ENCODE measurements around the gene CASP8. TPM values are rescaled to one million over a fixed set of nuclear protein-coding genes. Genes with fewer than 3 reads are reported as not detected.

CASP8 gene
- total RNA-seq, 4 donors from 2014 or later, result 12.4 to 71.7 (median 15.6) TPM

GRCh38 chr2:201220102-201220570 lies 40.2 kb upstream of the CASP8 start:
- H3K4me3 ChIP-seq, result no peak overlapping the region
- 45 to 57% methylated on average over 4 of the region's 4 CpGs for WGBS, 2 donors
- H3K36me3 ChIP-seq, result peaks cover 0 to 10% (median 0%) of the 10 kb centered on the region in 3 donors
- H3K27ac ChIP-seq, result peak overlapping the region in 1 of 4 donors; percentile 41
- no peak for DNase-seq (ENCODE audit: low spot score in 2 of 2)
- no peaks in the 10 kb centered on the region for H3K9me3 ChIP-seq
- no peaks in the 10 kb centered on the region for H3K4me1 ChIP-seq
- H3K27me3 ChIP-seq, result no peaks in the 10 kb centered on the region
- no peak for TF ChIP-seq CTCF (IDR thresholded peaks at IDR 0.05)
- no peak for TF ChIP-seq POLR2A (IDR thresholded peaks at IDR 0.05)
- no peak for TF ChIP-seq EP300 (IDR thresholded peaks at IDR 0.05)

GRCh38 chr2:201223089-201224073 lies 37.0 kb upstream of the CASP8 start:
- WGBS, 2 donors, result 71 to 77% methylated on average over 8 of the region's 8 CpGs
- no peak for DNase-seq (ENCODE audit: low spot score in 2 of 2)
- Histone ChIP-seq H3K27ac (no peak overlapping the region), H3K4me3 (no peak overlapping the region), H3K9me3 (no peaks in the 10 kb centered on the region), H3K36me3 (no peaks in the 10 kb centered on the region), H3K27me3 (no peaks in the 10 kb centered on the region), H3K4me1 (no peaks in the 10 kb centered on the region)
- no peak for TF ChIP-seq EP300 (IDR thresholded peaks at IDR 0.05)
- no peak for TF ChIP-seq CTCF (IDR thresholded peaks at IDR 0.05)
- TF ChIP-seq POLR2A (IDR thresholded peaks at IDR 0.05), result no peak

- H3K27ac ChIP-seq, result peak overlapping the region in 1 of 4 donors; percentile 47
- TF ChIP-seq EP300 (IDR thresholded peaks at IDR 0.05) (no peak), POLR2A (IDR thresholded peaks at IDR 0.05) (no peak), CTCF (IDR thresholded peaks at IDR 0.05) (no peak)
- peaks cover 0 to 5% (median 0%) of the 10 kb centered on the region in 4 donors for H3K4me1 ChIP-seq
- no peaks in the 10 kb centered on the region for H3K9me3 ChIP-seq
- 73 to 79% methylated on average over 3 of the region's 3 CpGs for WGBS, 2 donors
- no peak overlapping the region for H3K4me3 ChIP-seq
- no peaks in the 10 kb centered on the region for H3K27me3 ChIP-seq
- no peak for DNase-seq (ENCODE audit: low spot score in 2 of 2)
- H3K36me3 ChIP-seq, result no peaks in the 10 kb centered on the region
Measured at GRCh38 chr2:201228271-201228911, 31.9 kb upstream of the CASP8 start.

- no peak for DNase-seq (ENCODE audit: low spot score in 2 of 2)
- 70 to 78% methylated on average over 12 of the region's 12 CpGs for WGBS, 2 donors
- TF ChIP-seq EP300 (IDR thresholded peaks at IDR 0.05) (no peak), POLR2A (IDR thresholded peaks at IDR 0.05) (no peak), CTCF (IDR thresholded peaks at IDR 0.05) (no peak)
- peak overlapping the region in 1 of 4 donors; percentile 47 for H3K27ac ChIP-seq
- no peak overlapping the region for H3K4me3 ChIP-seq
- H3K36me3 ChIP-seq, result no peaks in the 10 kb centered on the region
- H3K27me3 ChIP-seq, result no peaks in the 10 kb centered on the region
- H3K9me3 ChIP-seq, result no peaks in the 10 kb centered on the region
- H3K4me1 ChIP-seq, result peaks cover 0 to 5% (median 0%) of the 10 kb centered on the region in 4 donors
Measured at GRCh38 chr2:201228912-201229290, 31.4 kb upstream of the CASP8 start.
